ENCODE data around the gene MDP1. TPM values are rescaled to one million over a fixed set of nuclear protein-coding genes. Genes with fewer than 3 reads are reported as not detected.

MDP1 gene
- total RNA-seq, 1 experiment from 2014 or later = 12.6 TPM

- Mint-ChIP-seq H3K9me3 (no peaks in the 10 kb centered on the region), H3K36me3 (peaks cover 14% of the 10 kb centered on the region), H3K27ac (peak overlapping the region; percentile 99; the same call in 1 of the 2 replicates), H3K4me1 (peaks cover 22% of the 10 kb centered on the region), H3K4me3 (peak overlapping the region; percentile 99), H3K27me3 (ENCODE audit: low read depth) (no peaks in the 10 kb centered on the region)
- no peak for TF ChIP-seq ZNF532 (CRISPR knock-in tag; IDR thresholded peaks at IDR 0.05; ENCODE audit: borderline replicate concordance)
- no peak for TF ChIP-seq NR2C2 (CRISPR knock-in tag; IDR thresholded peaks at IDR 0.05)
- no peak for TF ChIP-seq NR1H2 (CRISPR knock-in tag; IDR thresholded peaks at IDR 0.05)
- TF ChIP-seq GABPB1 (CRISPR knock-in tag; IDR thresholded peaks at IDR 0.05) = peak; percentile 11; the same call in 1 of the 2 replicates
- TF ChIP-seq GTF2I (CRISPR knock-in tag; conservative IDR thresholded peaks at IDR 0.05) = no peak
- ChIA-PET CTCF (interaction anchor here (0.6 to 1.6 kb wide), 3 partner anchors 11 to 200 kb away, joined by 3 to 4 read pairs (median 4); partner anchors contain the start of gene TINF2), POLR2A (no interaction called here)
- DNase-seq (ENCODE audit: low spot score) = no peak
- ATAC-seq = peak; percentile 3
Observed at GRCh38 chr14:24231263-24232120, 15.6 kb upstream of the MDP1 start.

GRCh38 chr14:24228902-24229301, 13.0 kb upstream of the MDP1 start:
- no peaks in the 10 kb centered on the region; the same call in 1 of the 2 replicates for H3K36me3 Mint-ChIP-seq
- ChIA-PET CTCF (interaction anchor here (0.7 to 0.8 kb wide), 3 partner anchors 13 to 884 kb away, joined by 3 read pairs; partner anchors contain the start of gene MDP1), POLR2A (interaction anchor here (0.7 to 1.0 kb wide), 3 partner anchors 15 to 93 kb away, joined by 3 to 7 read pairs (median 7); partner anchors contain the start of genes CHMP4A, PSME1 and TSSK4)
- TF ChIP-seq MXD4 (CRISPR knock-in tag; IDR thresholded peaks at IDR 0.05; ENCODE audit: borderline replicate concordance) = no peak
- TF ChIP-seq ZBTB21 (CRISPR knock-in tag; IDR thresholded peaks at IDR 0.05; ENCODE audit: borderline replicate concordance) = no peak
- TF ChIP-seq MLX (CRISPR knock-in tag; IDR thresholded peaks at IDR 0.05) = no peak
- TF ChIP-seq ZBTB43 (CRISPR knock-in tag; IDR thresholded peaks at IDR 0.05) = no peak
- no peak for TF ChIP-seq SP1 (CRISPR knock-in tag; conservative IDR thresholded peaks at IDR 0.05)
- H3K9me3 Mint-ChIP-seq = no peaks in the 10 kb centered on the region
- H3K27me3 Mint-ChIP-seq (ENCODE audit: low read depth) = no peaks in the 10 kb centered on the region
- ATAC-seq (no peak), DNase-seq (ENCODE audit: low spot score) (no peak)
- no peak overlapping the region for H3K4me3 Mint-ChIP-seq
- H3K4me1 Mint-ChIP-seq = peaks cover 15% of the 10 kb centered on the region
- no peak overlapping the region for H3K27ac Mint-ChIP-seq

GRCh38 chr14:24226473-24226872, 10.6 kb upstream of the MDP1 start:
- no peak for DNase-seq (ENCODE audit: low spot score)
- Mint-ChIP-seq H3K4me1 (0 out of 2 replicates have a peak, but pooled peaks cover 4% of the 10 kb centered on the region), H3K27ac (no peak overlapping the region), H3K27me3 (ENCODE audit: low read depth) (no peaks in the 10 kb centered on the region), H3K4me3 (no peak overlapping the region), H3K36me3 (no peaks in the 10 kb centered on the region; the same call in 1 of the 2 replicates), H3K9me3 (no peaks in the 10 kb centered on the region)
- CTCF ChIA-PET = no interaction called here
- POLR2A ChIA-PET = no interaction called here
- ATAC-seq = no peak
- TF ChIP-seq FOXJ3 (CRISPR knock-in tag; IDR thresholded peaks at IDR 0.05; ENCODE audit: borderline replicate concordance) (no peak), ZMAT4 (CRISPR knock-in tag; IDR thresholded peaks at IDR 0.05) (no peak), ZBTB21 (CRISPR knock-in tag; IDR thresholded peaks at IDR 0.05; ENCODE audit: borderline replicate concordance) (no peak), ZNF263 (CRISPR knock-in tag; IDR thresholded peaks at IDR 0.05; ENCODE audit: low read depth) (no peak), TEAD1 (CRISPR knock-in tag; IDR thresholded peaks at IDR 0.05) (no peak), SMAD3 (CRISPR knock-in tag; IDR thresholded peaks at IDR 0.05; ENCODE audit: borderline replicate concordance) (no peak), NR3C1 (CRISPR knock-in tag; conservative IDR thresholded peaks at IDR 0.05; ENCODE audit: low read depth) (no peak), SMAD4 (CRISPR knock-in tag; IDR thresholded peaks at IDR 0.05) (no peak), CREB1 (CRISPR knock-in tag; IDR thresholded peaks at IDR 0.05) (no peak), ZNF671 (CRISPR knock-in tag; IDR thresholded peaks at IDR 0.05) (no peak), ATF6 (CRISPR knock-in tag; IDR thresholded peaks at IDR 0.05) (no peak), ZBTB43 (CRISPR knock-in tag; IDR thresholded peaks at IDR 0.05) (no peak)

Measured in WTC11 (cell line).